Ramos (cell line): ENCODE measurements around the gene OR2B6.
"Not testable (repeated sequence)": the region's sequence is repeated elsewhere in the genome, so short reads cannot be mapped to it uniquely, and the experiment has no call there.

ENCODE experiments used
- in situ Hi-C: fragments of 300-500 bp; cut with MboI; formaldehyde crosslinking; loops from one replicate; pipeline ENCODE4 v1.14.3; 2022; ENCODE audit warnings: low sequenced_read_pairs; ENCODE audit not compliant: unreplicated experiment

Gene OR2B6

GRCh38 chr6:27956941-27957340 lies at the start of gene OR2B6:
TSS of gene OR2B6 (plus strand) at chr6:27957241. CDS start at chr6:27957241, 0 bp downstream.
- in situ Hi-C loops, result no loop called here

DNA sequence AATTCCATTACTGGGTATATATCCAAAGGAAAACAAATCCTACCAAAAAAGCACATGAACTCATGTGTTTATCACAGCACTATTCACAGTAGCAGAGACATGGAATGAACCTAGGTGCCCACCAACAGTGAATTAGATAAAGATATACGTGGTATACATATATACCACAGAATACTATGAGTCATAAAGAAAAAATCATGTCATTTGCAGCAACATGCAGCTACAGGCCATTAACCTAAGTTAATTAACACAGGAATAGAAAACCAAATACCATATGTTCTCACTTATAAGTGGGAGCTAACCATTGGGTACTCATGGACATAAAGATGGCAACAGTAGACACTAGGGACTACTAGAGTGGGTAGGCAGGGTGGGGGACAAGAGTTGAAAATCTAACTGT lies 49.0 kb upstream of the OR2B6 start:
- in situ Hi-C loops, result loop anchor here (10.0 to 25.0 kb wide), 3 partner anchors 217 to 596 kb away; partner anchors contain the start of genes POM121L2, ZNF184 and ZSCAN16

DNA sequence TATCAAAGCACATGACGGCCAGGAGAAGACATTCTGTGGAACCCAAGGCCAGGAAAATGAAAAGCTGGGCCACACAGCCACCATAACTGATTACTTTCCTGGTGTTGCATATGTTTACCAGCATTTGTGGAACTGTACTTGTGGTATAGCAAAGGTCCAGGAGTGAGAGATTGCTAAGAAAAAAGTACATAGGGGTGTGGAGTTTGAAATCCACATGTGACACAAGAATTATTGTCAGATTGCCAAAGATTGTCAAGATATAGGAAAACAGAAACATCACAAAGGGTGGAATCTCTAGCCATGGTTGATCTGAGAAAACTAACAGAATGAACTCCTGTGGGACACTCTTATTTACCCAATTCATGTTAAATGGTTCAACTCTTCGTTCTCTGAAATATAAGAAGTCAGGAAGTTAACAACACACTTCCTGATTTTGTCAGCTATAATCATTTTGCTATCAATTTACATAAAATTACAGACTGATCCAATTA lies 45.0 kb upstream of the OR2B6 start, which contains the start of gene OR2B2:
TSS of gene OR2B2 (minus strand) at position 441 of the 491 bp plus-strand sequence. CDS start at position 364, 77 bp downstream.
- in situ Hi-C loops, result loop anchor here (25.0 kb wide), 2 partner anchors 450 to 600 kb away; partner anchors contain the start of genes POM121L2 and ZNF184

DNA sequence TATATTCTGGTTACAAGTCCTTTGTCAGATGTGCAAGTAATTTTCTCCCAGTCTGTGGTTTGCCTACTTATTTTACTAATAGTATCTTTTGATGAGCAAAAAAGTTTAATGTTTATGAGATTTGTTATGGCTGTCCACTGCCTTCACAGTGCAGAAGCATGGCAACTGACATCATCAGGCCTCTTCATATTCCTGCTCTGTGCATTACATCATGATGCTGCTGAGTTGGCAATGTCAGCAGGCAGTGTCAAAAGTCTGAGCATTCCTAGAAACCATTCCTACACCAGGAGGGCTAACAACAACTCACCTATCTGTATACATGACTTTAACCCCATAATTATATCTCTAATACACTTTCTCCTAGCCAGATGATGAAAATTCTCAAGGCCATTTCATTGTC lies 34.1 kb upstream of the OR2B6 start:
- in situ Hi-C loops, result loop anchor here (25.0 kb wide), 2 partner anchors 461 to 611 kb away; partner anchors contain the start of genes POM121L2 and ZNF184

DNA sequence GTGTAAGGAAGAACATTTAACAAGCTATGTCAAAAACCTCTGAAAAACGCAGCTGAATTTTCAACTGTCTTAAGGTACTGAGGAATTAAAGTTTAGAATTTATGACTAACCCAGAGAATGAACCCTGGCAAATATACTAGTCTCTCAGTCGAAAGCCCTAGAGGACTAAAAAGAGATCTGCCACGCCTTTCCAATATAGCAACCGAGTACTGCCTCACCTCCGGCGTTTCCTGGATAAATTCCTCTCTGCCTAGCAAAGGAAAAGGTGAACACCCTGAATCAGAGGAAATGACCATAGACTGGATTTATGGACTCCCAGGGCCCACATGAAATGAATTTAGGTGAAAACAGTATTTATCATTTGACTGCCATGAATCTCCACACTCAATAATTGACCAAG lies 32.9 kb upstream of the OR2B6 start:
- in situ Hi-C loops, result loop anchor here (25.0 kb wide), 2 partner anchors 462 to 612 kb away; partner anchors contain the start of genes POM121L2 and ZNF184

DNA sequence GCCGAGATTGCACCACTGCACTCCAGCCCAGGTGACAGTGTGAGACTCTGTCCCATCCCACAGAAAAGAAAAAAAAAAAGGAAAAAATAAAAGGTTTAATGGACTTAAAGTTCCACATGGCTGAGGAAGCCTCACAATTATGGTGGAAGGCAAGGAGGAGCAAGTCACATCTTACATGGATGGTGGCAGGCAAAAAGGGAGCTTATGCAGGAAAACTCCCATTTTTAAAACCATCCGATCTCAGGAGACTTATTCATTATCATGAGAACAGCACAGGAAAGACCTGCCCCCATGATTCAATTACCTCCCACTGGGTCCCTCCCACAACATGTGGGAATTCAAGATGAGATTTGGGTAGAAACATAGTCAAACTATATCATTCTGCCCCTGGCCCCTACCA lies 29.0 kb upstream of the OR2B6 start:
- in situ Hi-C loops, result not testable (repeated sequence)

GRCh38 chr6:27929930-27930329 lies 27.1 kb upstream of the OR2B6 start:
- in situ Hi-C loops, result not testable (repeated sequence)

DNA sequence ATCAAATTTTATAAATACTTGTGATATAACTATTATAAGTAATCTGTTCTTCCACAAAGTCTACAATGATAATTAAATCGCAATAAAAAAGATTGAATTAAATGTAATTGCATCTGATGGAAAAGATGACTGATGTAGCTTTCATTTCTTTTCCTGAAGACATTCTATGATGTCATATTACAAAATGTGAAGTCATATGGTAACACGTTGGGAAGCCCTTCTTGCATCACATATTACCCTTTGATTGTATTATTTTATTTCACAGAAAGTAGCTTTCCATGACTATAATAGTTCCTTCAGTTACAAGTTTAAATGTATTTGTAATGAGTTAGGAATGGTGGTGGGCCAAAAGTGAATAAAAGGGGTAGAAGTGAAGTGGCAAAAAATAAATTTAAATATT lies 25.8 kb upstream of the OR2B6 start:
- in situ Hi-C loops, result no loop called here

- in situ Hi-C loops, result no loop called here
These were observed 16.3 kb upstream of the OR2B6 start for GRCh38 chr6:27940766-27941165.

DNA sequence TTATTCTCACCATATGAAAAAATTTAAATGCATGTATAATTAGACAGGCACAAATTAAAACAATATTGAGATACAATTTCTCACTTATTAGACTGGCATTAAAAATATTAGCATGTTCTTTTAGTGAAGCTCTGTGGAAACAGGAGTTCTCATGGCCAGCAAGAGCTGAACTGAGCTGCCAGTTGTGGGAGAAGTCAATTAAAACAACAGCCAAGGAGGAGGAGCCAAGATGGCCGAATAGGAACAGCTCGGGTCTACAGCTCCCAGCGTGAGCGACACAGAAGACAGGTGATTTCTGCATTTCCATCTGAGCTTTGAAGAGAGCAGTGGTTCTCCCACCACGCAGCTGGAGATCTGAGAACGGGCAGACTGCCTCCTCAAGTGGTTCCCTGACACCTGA lies 14.0 kb upstream of the OR2B6 start:
- in situ Hi-C loops, result not testable (repeated sequence)

GRCh38 chr6:27948237-27948636 lies 8.8 kb upstream of the OR2B6 start:
- in situ Hi-C loops, result no loop called here

DNA sequence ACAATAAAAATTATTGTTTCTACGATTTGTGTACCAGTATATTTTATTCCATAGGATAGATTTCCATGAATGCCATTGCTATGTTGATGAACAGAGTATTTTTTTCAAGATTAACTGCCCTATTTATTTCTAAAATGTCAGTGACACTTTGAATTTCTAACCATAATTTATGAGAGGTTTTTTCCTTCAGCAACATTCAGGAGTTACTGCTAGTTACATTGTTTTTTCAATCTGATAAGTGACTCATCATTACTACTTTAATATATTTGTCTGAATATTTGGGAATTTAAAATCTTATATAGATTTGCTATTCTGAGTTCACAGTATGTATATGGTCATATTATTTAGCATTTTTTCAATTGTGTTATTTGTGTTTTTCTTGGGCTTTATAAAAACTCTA lies 6.0 kb upstream of the OR2B6 start:
- in situ Hi-C loops, result no loop called here

GRCh38 chr6:27957516-27957915 lies 475 bp downstream of the OR2B6 start:
- in situ Hi-C loops, result no loop called here

GRCh38 chr6:27962506-27962905 lies 5.5 kb downstream of the OR2B6 start:
- in situ Hi-C loops, result no loop called here

- in situ Hi-C loops, result no loop called here
These were observed 9.0 kb downstream of the OR2B6 start for GRCh38 chr6:27966044-27966443.

GRCh38 chr6:27966816-27967426 lies 9.9 kb downstream of the OR2B6 start:
- in situ Hi-C loops, result no loop called here

DNA sequence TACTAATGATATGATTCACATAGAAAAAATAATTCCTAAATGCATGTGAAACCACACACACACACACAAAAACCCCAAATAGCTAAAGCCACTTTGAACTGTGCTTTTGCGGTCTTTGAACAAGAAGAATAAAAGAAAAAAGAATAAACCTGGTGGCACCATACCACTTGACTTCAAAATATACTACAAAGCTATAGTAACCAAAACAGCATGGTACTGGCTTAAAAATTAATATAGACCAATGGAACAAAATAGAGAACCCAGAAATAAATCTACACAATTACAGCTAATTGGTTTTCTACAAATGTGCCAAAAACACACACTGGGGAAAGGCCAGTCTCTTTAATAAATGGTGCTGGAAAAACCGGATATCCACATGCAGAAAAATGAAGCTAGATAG lies 13.4 kb downstream of the OR2B6 start:
- in situ Hi-C loops, result no loop called here

DNA sequence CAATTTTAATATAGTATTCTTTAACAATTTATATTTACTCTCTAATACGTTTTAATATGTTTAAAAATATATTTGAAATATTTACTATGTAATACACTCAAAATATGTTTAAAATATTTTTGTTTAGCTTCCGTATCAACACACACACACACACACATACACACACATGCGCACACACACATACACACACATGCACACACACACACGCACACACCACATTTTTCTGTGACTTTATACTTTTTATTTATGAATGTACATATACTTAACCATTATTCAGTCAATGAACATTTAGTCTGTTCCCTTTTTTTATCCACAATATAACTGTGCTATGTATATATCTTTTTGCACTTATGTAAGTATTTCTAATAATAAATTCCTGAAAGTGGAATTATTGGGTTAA lies 15.7 kb downstream of the OR2B6 start:
- in situ Hi-C loops, result no loop called here

DNA sequence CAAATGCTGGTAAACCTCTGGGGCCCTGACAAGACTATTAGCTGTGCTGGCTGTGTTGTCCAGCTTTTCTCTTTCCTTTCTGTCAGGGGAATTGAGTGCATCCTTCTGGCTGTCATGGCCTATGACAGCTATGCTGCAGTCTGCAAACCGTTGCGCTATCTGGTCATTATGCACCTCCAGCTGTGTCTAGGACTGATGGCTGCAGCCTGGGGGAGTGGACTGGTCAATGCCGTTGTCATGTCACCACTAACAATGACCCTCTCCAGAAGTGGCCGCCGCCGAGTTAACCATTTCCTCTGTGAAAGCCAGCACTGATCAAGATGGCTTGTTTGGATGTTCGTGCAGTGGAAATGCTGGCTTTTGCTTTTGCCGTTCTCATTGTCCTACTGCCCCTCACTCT lies 20.3 kb downstream of the OR2B6 start:
- in situ Hi-C loops, result no loop called here

DNA sequence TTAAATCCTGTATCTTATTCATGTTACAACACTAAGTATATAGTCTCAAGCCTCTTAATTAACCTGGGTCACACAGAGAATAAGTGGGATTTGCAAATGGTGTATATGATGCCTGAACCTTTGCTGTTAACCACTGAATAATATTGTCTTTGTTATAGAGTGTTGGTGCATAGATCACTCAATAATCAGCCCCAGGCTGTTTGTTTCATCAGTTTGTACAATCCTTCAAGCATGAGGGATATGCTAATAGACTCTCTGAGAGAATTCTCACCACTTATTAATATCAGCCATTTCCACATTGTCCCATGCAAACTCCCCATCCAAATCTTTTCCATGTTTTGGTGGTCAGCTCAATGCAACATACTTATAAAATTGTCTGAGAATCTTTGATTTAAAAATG lies 21.7 kb downstream of the OR2B6 start:
- in situ Hi-C loops, result no loop called here

DNA sequence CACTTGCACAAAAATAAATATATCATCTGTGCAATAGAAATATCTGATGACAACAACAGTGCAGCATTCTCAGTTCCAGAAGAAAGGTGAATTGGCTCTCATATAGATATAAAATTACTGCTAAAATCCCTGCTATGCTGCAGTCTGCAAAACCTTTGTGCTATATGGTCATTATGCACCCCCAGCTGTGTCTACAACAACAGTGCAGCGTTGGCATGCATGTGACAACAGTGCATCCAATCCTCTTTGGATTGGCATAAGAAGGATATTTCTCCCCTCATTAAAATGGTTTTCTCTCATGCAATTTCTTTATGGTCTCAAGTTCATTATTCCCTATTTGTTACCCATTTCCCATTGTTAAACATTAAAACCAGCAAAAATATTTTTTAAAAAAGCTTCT lies 23.1 kb downstream of the OR2B6 start:
- in situ Hi-C loops, result no loop called here
